ENCODE results near the gene TM7SF2. TPM values are rescaled to one million over a fixed set of nuclear protein-coding genes. Genes with fewer than 3 reads are reported as not detected.

Gene TM7SF2
- total and polyA plus RNA-seq, 2 of the 13 experiments (the other 11 are each of a cell fraction or from before 2014, with no cell fraction given) = 56.0 to 66.9 TPM

DNA sequence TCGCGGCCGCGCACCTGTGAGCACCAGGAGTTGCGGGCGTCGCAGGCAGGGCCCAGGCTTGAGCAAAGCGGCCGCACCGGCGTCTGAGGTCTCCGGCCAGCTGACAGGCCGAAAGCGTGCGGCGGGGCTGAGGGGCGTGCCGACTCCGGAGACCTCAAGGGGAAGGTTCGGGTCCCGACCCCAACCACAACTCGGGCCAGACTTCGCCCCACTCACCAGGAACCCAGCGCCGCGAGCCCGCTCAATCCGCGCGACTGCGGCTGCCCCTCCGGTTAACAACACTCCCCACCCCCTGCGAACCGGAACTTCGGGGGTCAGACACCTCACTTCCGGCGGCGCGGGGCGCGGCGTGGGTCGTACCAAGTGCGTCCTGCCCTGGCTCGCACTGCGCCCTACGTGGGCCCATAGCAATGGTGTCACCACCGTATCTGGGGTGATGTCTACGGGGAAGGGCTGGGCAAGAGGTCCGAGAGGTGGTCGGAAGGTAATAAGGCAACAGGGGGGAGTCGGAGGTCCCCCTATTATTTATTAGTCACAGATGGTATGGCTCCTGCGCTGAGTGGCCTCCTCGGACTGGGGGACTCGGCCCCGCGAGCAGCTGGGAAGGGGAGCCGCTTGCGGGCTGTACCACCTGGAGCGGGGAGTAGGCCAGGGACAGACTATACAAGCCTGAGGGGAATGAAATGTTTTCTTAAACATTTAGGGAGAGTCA is 22.7 kb downstream of the TM7SF2 start, which contains the start of gene SYVN1 (continued):
- TF ChIP-seq, protein P1, sequence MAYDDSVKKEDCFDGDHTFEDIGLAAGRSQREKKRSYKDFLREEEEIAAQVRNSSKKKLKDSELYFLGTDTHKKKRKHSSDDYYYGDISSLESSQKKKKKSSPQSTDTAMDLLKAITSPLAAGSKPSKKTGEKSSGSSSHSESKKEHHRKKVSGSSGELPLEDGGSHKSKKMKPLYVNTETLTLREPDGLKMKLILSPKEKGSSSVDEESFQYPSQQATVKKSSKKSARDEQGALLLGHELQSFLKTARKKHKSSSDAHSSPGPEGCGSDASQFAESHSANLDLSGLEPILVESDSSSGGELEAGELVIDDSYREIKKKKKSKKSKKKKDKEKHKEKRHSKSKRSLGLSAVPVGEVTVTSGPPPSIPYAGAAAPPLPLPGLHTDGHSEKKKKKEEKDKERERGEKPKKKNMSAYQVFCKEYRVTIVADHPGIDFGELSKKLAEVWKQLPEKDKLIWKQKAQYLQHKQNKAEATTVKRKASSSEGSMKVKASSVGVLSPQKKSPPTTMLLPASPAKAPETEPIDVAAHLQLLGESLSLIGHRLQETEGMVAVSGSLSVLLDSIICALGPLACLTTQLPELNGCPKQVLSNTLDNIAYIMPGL (CRISPR knock-in tag; IDR thresholded peaks at IDR 0.05; ENCODE audit: borderline replicate concordance in 1 of 2, low read depth in 1 of 2) = peak; percentile 78 to 82
- TF ChIP-seq, protein P2, sequence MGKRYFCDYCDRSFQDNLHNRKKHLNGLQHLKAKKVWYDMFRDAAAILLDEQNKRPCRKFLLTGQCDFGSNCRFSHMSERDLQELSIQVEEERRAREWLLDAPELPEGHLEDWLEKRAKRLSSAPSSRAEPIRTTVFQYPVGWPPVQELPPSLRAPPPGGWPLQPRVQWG (CRISPR knock-in tag; IDR thresholded peaks at IDR 0.05; ENCODE audit: borderline replicate concordance, low read depth) = no peak
- TF ChIP-seq MBNL3 (CRISPR knock-in tag; conservative IDR thresholded peaks at IDR 0.05) (no peak), ZKSCAN8 (CRISPR knock-in tag; IDR thresholded peaks at IDR 0.05; ENCODE audit: borderline replicate concordance) (no peak), NKX3-1 (CRISPR knock-in tag; IDR thresholded peaks at IDR 0.05) (peak; percentile 63), ZNF619 (CRISPR knock-in tag; IDR thresholded peaks at IDR 0.05) (peak; percentile 35; the same call in 1 of the 2 replicates), RFX5 (IDR thresholded peaks at IDR 0.05; ENCODE audit: low read depth, low read length) (peak; percentile 35; the same call in 1 of the 2 replicates), ZFP36 (IDR thresholded peaks at IDR 0.05; ENCODE audit: borderline replicate concordance, low read depth, low read length, partially characterized antibody) (no peak), ZNF724P (CRISPR knock-in tag; IDR thresholded peaks at IDR 0.05; ENCODE audit: borderline replicate concordance) (0 out of 2 replicates have a peak, but pooled peaks have one; percentile 65), ZNF292 (CRISPR knock-in tag; IDR thresholded peaks at IDR 0.05; ENCODE audit: borderline replicate concordance, low read depth) (no peak), ZNF333 (CRISPR knock-in tag; IDR thresholded peaks at IDR 0.05; ENCODE audit: borderline replicate concordance) (peak; percentile 87), GATA4 (IDR thresholded peaks at IDR 0.05; ENCODE audit: borderline replicate concordance, low read depth) (no peak), ZNF567 (CRISPR knock-in tag; IDR thresholded peaks at IDR 0.05; ENCODE audit: borderline replicate concordance) (no peak), ZNF274 (CRISPR knock-in tag; IDR thresholded peaks at IDR 0.05) (peak; percentile 91), ZNF550 (CRISPR knock-in tag; IDR thresholded peaks at IDR 0.05; ENCODE audit: borderline replicate concordance) (0 out of 2 replicates have a peak, but pooled peaks have one; percentile 36)
- TF ChIP-seq, protein P3, sequence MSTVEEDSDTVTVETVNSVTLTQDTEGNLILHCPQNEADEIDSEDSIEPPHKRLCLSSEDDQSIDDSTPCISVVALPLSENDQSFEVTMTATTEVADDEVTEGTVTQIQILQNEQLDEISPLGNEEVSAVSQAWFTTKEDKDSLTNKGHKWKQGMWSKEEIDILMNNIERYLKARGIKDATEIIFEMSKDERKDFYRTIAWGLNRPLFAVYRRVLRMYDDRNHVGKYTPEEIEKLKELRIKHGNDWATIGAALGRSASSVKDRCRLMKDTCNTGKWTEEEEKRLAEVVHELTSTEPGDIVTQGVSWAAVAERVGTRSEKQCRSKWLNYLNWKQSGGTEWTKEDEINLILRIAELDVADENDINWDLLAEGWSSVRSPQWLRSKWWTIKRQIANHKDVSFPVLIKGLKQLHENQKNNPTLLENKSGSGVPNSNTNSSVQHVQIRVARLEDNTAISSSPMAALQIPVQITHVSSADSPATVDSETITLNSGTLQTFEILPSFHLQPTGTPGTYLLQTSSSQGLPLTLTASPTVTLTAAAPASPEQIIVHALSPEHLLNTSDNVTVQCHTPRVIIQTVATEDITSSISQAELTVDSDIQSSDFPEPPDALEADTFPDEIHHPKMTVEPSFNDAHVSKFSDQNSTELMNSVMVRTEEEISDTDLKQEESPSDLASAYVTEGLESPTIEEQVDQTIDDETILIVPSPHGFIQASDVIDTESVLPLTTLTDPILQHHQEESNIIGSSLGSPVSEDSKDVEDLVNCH (CRISPR knock-in tag; IDR thresholded peaks at IDR 0.05) = no peak
- TF ChIP-seq, protein P4, sequence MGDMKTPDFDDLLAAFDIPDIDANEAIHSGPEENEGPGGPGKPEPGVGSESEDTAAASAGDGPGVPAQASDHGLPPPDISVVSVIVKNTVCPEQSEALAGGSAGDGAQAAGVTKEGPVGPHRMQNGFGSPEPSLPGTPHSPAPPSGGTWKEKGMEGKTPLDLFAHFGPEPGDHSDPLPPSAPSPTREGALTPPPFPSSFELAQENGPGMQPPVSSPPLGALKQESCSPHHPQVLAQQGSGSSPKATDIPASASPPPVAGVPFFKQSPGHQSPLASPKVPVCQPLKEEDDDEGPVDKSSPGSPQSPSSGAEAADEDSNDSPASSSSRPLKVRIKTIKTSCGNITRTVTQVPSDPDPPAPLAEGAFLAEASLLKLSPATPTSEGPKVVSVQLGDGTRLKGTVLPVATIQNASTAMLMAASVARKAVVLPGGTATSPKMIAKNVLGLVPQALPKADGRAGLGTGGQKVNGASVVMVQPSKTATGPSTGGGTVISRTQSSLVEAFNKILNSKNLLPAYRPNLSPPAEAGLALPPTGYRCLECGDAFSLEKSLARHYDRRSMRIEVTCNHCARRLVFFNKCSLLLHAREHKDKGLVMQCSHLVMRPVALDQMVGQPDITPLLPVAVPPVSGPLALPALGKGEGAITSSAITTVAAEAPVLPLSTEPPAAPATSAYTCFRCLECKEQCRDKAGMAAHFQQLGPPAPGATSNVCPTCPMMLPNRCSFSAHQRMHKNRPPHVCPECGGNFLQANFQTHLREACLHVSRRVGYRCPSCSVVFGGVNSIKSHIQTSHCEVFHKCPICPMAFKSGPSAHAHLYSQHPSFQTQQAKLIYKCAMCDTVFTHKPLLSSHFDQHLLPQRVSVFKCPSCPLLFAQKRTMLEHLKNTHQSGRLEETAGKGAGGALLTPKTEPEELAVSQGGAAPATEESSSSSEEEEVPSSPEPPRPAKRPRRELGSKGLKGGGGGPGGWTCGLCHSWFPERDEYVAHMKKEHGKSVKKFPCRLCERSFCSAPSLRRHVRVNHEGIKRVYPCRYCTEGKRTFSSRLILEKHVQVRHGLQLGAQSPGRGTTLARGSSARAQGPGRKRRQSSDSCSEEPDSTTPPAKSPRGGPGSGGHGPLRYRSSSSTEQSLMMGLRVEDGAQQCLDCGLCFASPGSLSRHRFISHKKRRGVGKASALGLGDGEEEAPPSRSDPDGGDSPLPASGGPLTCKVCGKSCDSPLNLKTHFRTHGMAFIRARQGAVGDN (CRISPR knock-in tag; IDR thresholded peaks at IDR 0.05) = peak; percentile 85
- TF ChIP-seq, protein P5, sequence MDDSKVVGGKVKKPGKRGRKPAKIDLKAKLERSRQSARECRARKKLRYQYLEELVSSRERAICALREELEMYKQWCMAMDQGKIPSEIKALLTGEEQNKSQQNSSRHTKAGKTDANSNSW (CRISPR knock-in tag; IDR thresholded peaks at IDR 0.05; ENCODE audit: borderline replicate concordance) = peak; percentile 74; the same call in 1 of the 2 replicates

All from HepG2 (cell line).